ENCODE data around the gene NCL.
A peak's percentile ranks its signal among the peaks of the same experiment; 100 is the strongest.

Gene NCL, protein sequence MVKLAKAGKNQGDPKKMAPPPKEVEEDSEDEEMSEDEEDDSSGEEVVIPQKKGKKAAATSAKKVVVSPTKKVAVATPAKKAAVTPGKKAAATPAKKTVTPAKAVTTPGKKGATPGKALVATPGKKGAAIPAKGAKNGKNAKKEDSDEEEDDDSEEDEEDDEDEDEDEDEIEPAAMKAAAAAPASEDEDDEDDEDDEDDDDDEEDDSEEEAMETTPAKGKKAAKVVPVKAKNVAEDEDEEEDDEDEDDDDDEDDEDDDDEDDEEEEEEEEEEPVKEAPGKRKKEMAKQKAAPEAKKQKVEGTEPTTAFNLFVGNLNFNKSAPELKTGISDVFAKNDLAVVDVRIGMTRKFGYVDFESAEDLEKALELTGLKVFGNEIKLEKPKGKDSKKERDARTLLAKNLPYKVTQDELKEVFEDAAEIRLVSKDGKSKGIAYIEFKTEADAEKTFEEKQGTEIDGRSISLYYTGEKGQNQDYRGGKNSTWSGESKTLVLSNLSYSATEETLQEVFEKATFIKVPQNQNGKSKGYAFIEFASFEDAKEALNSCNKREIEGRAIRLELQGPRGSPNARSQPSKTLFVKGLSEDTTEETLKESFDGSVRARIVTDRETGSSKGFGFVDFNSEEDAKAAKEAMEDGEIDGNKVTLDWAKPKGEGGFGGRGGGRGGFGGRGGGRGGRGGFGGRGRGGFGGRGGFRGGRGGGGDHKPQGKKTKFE

DNA sequence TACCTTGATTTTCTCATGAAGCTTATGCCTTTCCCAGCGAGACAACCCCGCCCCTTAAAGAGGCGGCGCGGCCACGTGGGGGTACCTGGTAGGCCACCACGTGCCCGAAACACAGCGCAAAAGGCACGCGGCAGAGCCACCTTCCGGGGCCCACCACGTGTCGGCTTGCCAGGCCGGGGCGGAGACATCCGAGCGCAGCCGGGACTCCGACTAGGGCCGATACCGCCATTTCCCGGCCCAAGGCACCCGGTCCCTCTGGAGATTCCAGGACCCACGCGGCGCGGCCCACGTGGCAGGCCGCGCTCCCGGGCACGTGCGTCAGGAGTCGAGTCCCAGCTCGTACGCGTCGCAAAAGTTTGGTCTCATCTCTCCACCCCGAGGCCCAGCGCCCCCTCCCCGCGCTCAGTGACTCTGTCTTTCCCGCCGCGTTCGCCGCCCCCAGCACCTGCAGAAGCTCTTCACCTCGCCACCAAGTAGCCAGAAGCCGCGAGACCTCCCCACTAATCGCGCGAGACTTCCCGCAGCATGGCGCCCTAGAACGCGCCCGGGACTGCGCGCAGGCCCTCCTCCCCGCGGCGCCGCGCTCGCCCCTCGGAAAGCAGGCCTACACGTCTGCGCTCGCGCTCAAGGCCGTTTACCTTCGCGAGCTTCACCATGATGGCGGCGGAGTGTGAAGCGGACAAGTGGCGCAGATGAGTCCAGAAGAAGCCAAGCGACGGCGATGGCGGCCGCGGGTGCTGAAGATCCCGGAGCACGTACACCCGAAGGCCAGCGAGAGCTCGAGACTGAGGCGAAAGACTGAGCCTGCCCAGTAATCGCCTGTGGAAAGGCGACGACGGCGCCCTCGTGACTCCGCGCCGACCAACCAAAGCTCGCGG lies at the start of gene NCL:
TSS of gene NCL (minus strand) at position 787 of the 878 bp plus-strand sequence. CDS start at position 656, 131 bp downstream.
- peak; percentile 89 for DNase-seq

DNA sequence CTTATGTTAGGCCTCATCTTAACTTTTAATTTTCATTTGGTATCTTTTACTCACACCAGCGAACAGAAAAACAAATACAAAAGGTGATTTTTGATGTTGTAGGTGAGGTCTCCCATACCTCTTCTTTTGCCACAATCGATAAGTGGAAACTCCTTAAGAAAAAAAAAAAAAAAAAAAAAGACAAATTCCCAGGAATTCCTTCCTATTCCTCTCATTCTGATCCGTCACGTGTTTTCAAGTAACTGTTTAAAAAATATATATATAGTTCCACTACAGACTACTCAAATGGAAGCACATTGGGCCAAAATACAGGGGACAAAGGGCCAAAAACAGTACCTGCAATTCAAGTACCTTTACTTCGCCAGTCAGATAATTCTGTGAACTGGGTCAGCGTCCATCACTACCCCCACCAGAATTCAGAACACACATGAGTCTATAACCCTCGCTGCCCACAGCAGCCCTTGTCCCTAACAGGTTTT lies 49.5 kb upstream of the NCL start:
- DNase-seq, result no peak

DNA sequence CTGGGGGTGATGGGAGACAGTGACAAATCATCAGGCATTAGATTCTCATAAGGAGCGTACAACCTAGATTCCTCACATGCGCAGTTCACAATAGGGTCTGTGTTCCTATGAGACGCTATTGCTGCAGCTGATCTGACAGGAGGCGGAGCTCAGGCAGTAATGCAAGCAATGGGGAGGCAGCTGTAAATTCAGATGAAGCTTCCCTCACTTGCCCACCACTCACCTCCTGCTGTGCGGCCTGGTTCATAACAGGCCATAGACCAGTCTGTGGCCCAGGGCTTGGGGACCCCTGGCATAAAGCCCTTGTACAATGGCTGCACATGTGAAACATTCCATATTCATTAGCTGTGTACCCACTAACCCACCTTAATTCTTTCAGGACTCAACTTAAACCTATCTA lies 47.9 kb upstream of the NCL start:
- DNase-seq, result no peak

DNA sequence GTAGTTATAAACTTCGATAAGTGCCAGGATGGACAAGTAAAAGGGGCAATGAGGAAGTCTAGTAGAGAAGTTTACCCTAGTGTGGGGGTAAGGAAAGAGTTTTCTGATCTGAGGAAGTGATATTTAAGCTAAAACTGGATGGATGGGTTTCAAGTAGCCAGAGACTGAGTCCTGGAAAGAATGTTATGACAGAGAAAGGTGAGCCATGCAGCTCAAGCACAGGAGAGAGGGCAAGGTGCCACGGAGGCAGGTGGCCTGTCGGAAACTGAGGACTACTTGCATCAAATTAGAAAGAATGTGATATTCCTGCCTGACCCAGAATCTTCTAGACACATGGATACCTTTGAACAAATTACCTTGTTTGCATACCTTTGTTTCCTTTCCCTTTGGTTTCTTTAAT lies 39.5 kb upstream of the NCL start:
- no peak for DNase-seq

DNA sequence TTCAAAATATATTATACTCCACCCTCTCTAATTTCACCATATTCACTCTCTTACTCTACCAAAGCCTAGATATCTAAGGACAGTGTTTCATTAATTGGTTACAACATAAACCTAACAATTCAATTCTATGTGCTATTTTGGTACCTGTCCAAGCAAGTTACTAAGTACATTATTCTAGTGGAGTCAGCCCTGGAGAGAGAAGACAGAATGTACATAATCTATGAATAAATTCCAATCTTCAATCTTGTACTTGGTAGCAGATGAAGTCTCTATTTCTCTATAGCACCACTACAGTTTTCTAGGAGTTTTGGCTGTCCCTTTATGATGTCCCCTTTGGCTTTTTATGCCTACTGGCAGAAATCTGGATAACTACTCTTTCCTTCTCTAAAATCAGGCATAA lies 38.3 kb upstream of the NCL start:
- DNase-seq, result no peak

DNA sequence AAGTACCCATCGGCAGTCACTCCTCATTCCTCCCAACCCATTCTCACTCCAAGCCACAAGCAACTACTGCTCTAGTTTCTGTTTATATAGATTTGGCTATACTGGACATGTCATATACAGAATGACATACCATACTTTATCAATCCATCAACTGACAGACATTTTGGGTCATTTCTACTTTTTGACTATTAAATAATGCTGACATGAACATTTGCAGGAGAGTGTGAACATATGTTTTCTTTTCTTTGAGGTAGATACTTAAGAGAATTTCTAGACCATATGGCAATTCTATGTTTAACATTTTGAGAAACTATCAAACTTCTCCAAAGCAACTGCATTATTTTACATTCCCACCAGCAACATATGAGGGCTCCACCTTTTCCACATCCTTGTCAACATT lies 33.4 kb upstream of the NCL start:
- DNase-seq, result no peak

DNA sequence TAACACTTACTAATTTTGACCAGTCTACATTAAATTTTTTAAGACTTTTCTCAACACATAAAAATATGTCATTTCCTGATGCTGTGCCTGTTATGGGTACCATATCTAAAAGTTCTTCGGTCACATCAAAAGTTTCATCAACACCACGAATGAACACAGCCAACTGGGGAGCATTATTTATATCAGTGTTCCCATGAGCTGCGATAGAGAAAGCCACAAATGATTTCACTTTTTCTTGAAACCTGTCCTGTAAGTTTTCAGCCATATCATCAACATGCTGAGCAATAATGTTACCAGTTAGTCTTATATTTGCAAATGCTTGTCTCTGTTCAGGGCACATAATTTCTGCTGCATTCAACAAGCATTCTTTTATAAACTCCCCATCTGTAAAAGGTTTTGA lies 30.4 kb upstream of the NCL start:
- no peak for DNase-seq

DNA sequence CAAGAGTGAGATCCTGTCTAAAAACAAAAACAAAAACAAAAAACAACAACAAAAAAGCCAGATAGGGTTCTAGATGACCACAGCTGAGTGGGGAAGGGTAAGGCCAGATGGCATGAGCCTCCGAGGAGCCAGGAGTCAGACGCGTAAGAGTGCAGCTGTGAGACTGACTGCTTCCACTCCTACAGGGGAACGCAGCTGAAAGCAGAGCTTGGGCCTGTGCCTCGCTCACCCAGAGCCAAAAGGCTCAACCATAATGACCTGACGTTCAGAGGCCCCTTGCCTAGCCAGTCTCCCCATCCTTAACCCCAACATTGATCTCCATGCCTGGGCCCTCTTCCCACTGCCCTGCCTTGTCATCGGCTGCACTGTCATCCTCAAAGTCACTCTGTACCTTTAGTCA lies 26.5 kb upstream of the NCL start:
- DNase-seq, result no peak

DNA sequence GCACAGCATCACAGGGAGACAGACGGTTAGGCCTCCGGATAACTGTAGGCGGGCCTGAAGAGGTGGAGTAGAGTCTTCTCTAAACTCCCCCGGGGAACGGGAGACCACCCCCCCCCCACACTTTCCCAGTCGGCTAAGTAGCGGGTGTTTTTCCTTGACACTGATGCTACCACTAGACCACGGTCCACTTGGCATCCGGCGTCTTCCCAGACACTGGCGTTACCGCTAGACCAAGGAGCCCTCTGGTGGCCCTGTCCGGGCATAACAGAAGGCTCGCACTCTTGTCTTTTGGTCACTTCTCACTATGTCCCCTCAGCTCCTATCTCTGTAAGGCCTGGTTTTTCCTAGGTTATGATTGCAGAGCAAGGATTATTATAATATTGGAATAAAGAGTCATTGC lies 25.7 kb upstream of the NCL start:
- peak; percentile 23 for DNase-seq

DNA sequence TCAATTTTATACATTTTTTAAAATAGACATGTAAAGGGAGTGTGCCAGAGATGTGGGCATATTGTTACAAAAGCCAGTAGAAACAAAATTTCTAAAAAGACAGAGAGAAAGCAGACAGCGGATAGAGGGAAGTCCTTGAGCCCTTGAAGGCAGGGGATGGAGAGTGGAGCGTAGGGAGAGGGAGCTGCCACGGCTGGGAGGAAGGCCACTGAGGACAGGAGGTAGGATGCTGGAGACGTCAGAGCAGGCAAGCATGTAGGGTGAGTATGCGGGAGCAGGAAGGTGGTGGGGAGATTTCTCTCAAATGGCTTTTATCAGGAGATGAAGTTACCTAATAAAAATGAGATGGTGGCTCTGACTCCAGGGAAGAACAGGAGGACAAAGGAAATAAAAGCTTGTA lies 24.0 kb upstream of the NCL start:
- no peak for DNase-seq

DNA sequence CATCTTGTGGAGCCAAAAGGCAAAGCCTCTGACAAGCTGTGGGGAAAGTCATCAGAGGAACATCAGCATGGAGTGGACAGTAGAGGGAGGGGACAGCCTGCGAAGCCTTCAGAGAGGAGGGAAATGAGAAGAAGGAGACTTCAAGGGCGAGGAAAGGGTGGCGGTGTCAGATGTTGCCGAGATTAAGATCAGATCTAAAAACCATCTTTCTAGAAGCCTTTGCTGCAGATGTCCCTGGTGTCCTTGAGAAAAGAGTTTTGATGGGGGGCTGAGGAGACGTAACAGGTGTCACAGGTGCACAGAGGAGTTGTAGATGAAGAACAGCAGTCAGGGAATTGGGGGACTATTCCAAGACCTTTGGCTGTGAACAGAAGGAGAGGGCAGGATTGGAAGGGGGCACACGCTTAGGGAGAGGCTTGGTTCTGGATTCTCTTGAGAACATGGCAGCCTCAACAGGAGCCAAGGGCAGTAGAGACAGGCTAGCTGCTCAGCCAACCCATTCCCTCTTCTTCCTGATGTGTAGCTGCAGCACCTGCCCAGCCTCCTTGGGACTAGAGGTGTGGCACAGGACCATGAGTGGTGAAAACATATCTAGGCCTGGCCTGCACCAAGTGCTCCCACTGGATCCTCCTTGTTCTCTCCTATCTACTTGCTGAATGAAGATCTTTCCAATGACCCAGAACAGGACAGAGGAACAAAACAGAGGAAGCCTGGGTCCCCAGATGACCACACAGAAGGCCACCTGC lies 22.7 kb upstream of the NCL start:
- no peak for DNase-seq

DNA sequence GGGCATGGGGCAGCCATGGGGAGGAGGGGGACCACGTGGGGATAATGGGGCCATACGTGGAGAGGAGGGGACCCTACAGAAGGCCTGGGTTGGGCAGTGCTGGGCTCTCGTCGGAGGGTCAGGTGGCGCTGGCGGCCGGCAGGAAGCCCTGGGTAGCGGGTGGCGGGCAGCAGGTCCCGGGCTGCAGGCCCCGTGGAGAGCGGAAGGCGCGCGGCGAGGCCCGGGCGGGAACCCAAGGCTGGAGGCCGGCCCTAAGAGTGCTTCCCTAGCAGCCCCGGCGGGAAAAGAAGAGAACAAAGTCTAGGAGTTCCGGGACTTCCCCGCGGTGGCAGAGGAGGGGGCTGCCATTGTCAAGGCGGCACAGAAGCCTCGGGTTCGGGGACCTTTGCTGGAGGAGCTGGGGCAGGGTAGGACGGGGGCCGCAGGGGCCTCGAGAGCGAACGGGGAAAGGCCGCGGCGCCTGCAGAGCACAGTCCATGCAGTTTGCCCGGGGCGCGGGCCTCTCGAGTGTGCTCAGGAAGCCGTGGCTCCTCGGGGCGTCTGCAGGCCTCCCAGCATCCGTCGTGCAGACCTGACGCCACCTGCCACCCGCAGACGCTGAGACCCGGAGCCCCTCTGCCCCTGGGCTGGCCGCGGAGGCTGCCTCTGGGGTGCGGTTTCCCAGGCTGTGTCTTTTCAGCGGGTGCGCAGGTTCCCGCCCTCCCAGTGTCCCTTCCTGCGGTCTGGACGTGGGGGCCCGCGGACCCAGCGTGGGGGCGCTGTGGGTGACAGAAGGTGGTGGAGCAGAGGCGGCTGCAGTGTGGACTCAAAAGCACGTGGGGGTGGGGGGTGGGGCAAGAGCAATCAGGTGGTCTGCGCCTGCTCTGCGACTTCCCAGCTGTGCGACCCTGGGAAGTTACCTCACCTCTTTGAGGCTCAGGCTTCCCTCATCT lies 19.4 kb upstream of the NCL start:
- peak; percentile 41 for DNase-seq

DNA sequence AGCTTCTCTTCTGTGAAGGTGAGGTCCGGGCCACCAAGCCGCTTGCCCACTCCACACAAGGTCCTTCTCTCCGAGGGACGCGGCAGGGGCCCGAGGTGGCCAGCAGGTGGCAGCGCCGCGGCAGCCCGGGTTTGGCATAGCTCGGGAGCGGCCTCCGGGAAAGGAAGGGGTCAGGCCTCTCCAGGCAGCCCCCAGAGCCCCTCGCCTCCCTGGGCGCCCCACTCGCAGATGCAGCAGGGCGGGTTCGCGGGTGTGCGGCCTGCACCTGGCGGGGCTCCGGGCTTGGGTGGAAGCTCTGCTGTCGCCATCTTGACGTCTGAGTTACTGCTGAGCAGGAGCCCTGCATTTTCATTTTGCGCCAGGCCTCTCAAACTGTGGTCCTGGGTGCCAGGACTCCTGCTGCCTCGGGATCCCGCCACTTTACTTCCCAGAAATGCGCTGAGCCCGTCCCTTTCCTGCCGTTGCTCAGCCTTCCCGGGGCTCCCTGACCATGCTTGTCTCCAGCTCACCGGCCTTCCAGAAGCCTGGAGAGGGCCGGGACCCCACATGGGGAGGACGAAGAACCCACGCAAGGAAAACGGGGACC lies 18.6 kb upstream of the NCL start:
- peak; percentile 72 for DNase-seq

DNA sequence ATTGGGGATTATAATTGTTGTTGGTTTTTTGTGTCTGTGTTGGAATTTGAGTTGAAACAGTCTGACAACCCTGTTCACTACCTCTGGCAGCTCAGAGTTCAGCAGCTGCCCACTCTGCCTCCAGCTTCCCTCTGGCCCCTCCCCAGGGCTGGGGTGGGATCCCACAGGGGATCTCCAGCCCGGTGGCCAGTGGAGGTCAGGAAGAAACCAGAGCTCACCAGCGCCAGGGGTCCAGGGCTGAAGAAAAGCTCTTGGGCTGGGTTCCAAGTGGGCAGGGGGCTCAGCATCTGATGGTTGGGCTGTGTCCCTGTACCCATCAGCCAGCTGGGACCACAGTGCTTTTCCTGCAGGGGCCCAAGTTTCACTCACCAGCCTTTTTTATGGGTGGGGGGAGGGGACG lies 16.5 kb upstream of the NCL start:
- DNase-seq, result no peak

DNA sequence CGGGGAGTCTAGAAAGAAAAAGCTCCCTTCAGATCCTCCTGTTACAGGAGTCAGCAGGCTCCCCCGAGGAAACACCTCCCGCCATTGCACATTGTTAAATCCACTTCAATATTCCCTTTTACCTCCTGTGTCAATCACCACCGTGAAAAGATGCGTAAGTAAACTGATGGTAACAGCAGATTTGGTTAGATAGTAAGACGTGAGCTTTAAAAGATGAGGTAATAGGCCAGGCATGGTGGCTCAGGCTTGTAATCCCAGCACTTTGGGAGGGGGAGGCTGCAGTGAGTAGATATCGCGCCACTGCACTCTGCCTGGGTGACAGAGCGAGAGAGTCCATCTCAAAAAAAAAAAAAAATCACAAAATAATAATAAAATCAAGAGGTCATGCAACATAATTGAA lies 15.2 kb upstream of the NCL start:
- no peak for DNase-seq

DNA sequence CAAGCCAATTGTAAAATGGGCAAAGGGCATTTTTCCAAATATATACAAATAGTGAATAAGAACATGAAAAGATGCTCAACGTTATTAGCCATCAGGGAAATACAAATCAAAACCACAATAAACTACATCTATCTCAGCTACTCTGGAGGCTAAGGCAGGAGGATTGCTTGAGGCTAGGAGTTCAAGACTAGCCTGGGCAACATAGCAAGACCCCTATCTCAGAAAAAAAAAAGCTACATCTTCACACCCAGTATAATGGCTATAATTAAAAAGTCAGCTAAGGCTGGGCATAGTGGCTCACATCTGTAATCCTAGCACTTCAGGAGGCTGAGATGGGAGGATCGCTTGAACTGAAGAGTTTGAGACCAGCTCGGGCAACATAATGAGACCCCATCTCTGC lies 12.6 kb upstream of the NCL start:
- no peak for DNase-seq

DNA sequence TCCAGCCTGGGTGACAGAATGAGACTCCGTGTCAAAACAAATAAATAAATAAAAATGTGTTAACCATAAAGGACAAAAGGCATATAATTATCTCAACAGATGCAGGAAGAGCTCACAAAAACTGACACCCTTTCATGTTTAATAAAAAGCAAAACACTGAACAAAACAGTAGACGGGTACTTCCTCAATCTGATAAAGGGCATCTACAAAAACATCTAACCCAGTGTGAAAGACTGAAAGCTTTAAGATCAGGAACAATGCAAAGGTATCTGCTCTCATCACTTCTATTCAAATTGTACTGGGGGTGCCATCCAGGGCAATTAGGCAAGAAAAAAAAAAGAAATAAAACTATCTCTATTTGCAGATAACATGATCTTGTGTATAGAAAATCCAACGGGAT lies 11.7 kb upstream of the NCL start:
- no peak for DNase-seq

DNA sequence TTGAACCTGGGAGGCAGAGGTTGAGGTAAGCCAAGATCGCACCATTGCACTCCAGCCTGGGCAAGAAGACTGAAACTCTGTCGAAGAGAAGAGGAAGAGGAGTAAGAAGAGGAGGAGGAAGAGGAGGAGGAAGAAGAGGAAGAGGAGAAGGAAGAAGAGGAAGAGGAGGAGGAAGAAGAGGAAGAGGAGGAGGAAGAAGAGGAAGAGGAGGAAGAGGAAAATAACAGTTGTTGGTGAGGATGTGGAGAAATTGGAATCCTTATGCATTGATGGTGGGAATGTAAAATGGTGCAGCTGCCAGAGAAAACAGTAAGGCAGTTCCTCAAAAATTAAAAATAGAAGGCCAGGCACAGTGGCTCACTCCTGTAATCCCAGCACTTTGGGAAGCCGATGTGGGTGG lies 8.5 kb upstream of the NCL start:
- DNase-seq, result no peak

DNA sequence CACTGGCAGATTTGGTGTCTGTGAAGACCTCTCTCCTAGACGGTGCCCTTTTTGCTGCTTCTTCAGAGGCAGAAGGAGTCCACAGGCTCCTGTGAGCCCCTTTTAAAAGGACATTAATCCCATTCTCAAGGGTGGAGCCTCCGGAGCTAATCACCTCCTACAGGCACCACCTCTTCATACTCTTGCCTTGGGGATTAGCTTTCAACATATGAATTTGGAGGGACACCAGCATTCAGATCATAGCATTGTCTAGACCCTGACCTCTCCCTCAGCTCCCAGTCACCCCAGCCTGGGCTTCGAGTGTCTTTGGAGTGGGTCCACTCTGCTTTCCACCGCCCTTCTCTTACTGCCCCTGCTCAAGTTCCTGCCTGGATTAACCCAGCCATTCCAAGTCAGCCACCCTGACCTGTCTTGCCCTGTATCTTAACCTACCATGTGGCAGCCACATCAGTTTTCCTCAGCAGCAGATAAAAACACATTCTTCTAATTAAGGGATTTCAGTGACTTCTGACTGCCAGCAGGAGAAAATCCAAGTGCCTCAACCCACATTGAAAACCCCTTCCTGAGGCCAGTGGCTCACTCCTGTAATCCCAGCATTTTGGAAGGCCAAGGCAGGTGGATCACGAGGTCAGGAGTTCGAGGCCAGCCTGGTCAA lies 6.1 kb upstream of the NCL start:
- DNase-seq, result no peak

DNA sequence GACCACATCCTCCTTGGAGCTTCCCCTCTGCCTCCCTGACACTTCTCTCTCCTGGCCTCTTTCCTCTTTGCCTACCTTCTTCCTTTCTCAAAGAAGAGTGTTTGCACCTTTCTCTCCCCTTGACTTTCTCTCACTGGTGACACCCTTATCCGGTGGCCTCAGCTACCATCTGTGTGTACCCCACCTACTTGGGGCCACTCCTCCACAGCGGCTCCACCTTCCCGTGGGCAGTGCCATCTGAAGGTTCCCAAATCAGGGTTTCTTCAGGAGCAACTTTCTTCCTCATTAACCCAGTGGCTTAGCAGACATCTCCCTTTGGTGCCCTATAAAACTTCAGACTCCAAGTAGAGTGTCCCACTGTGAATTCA lies 5.3 kb upstream of the NCL start:
- no peak for DNase-seq
